Stimulated activated CD8-positive, alpha-beta memory T cell treated with anti-CD3 and anti-CD28 coated beads, Interleukin-12 subunit alpha, Interleukin-12 subunit beta, amount 100 ng/mL, for 24 hours (primary cell): ENCODE data around the gene TNS3.

ENCODE experiments used
- DNase-seq: peaks from one replicate; pipeline ENCODE4 v3.0.0-alpha.2; 2020; ENCODE audit errors: extremely low read depth

Gene TNS3

DNA sequence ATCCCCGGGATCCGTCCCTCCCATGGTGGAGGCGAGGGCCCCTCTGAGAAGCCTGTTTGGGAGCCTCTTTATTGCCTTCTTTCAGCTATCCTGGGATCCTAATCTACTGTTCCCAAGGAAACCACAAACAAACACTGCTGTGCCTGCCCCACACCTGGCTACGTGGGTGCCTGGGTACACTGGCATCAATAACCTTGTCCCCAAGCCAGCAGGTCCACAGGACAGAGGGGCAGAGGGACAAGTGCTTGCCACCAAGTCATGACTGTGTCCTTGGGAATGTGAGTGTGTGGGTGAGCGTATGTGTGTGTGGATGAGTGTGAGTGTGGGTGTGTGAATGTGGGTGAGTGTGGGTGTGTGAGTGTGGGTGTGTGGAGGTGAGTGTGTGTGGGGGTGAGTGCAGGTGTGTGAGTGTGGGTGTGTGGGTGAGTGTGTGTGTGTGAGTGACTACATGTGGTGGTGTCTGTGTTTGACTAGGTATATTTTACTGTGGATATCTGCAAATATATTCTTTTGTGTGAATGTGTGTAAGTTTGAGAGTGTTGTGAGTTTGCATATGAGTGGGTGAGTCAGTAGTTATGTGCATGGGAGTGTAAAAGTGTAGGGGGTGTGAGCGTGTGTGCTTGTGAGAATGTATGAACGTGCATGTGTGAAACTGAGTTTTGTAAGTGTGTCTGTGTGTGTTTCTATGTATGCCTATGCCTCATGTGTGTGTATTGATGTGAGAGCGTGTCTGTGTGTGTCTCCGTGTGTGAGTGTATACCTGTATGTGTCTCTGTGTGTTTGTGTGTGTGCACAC, 96.1 kb downstream of the TNS3 start:
- no peak for DNase-seq

DNA sequence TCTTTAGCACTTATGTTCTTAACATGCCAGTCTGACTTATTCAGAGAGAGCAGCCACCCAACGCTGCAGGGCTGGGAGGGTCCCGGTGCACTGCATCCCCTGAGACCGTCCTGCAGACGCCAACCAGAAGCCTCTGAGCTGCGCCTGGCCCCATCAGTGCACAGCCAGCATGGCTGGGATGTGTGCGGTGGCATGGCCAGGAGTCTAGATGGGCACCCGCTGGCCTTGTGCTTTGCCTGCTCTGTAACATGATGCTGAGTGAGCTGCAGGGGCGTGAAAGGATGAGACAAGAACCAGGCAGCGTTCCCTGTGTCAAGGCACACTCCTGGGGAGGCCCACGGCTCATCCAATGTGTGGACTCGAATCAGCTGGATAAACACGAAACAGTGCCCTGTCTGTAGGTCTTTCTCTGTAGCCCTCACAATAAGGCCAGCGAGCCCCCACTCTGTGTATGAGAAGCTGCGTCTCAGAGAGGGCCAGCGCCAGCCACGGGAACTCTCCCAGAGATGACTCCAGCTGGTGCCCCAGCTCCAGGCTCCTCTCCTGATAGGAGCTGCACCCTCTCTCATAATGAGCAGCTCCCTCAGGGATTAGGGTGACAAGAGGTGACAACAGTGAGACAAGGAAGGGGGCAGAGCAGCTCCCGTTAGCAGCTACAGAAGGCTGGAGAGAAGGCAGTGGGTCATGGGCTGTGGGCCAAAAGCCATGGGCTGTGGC, 96.8 kb downstream of the TNS3 start:
- DNase-seq: no peak

DNA sequence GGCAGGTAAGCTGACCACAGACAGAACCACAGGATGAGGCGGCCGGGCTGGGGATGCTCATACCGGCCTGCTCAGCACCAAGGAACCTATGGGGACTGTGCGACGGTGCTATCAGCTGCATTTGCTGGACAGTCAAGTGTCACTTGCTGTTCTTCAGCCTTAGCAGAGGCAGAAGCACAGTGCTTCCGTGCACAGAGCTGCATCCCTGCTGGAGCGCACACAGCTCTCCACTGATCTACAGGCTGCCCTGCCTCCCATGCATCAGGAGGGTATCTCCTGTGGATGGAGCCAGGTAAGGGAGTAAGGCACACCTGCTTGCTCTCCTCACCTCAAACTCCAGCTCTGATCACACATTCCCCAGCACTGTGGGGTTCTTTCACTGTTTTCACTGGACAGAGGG, 97.5 kb downstream of the TNS3 start:
- no peak for DNase-seq

DNA sequence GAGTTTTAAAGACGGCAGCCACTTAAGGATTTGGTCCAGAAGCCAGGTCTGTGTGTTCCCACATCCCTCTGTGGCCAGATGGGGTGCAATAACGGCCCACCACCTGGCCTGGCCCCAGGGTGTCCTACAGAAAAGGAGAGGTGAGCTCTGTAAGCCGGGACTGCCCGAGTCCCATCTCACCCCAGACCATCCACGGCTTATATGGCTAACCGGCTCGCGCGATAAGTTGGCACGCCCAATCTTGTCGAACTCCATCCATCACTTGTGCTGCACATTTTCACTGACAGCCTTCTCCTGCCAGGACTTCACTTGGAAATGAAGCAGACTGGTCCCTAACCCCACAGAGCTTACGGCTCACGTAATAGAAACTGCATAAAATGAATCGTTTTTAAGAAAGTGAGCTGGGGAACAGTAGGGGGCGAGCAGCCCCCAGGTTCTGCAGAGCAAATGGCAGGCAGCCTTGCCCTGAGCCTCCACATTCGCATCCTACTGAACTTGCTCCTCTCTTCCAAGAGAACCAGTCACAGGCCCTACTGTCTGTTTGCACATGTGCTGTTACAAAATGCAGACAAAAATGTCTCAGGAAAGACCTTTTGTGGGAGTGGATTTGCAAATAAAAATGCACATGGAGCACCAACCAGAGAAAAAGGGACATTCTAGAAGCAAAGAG, 98.2 kb downstream of the TNS3 start:
- no peak for DNase-seq

DNA sequence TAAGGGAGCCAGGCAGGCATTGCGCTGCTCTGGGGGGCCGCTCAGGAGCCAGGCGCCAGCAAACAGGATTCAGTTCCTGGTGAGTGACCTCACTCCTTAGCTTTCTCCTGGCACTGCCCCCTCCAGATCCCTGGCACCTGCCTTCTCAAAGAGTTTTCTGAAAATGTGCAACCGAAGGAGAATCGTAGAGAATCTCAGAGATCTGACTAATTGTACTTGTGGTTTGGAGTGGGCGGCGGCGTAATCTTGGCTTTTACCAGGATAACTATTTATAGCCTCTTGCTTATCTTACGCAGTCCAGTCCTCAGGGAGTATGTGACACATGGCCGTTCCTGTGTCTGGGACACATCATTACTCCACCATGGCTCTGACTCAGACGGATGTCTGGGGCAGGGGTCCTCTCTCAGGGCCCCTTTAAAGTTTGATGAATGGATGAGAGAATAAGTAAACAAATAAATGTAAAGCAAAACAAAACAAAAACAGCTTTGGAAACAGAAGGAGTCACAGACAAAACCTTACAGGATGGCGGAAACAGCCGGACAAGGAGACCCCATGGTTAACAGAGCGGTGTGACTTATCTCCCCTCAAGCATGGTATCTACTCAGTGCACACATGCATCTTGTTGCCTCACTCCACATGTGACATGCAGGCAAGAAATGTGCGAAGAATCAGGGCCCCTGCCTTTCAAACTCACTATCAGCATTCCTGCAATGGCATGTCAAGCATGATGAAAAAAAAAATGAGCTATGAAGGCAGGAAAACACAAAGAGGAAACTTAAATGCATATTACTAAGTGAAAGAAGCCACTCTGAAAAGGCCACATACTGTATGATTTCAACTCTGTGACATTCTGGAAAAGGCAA, 99.7 kb downstream of the TNS3 start:
- DNase-seq: no peak

DNA sequence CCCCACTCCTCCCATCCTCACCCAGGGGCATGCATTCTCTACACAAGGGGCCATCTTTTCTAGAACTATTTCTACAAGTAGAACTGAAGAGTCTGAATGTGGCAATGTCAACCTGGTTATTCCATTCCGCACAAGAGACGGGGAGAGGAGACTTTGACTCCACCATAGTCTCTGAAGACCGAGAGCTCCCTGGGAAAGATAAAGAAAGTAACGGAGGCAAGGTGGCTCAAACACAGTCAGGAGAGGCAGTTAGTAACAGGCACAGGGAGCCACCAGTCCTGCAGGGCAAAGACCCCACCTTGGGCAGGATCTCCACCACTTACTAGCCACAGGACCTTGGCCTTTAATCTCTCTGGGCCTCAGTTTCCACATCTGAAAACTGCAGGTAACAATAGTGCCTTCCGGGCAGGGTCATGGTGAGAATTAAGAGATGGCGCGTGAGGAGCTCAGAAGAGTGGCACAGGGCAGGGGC, 100.3 kb downstream of the TNS3 start:
- no peak for DNase-seq

DNA sequence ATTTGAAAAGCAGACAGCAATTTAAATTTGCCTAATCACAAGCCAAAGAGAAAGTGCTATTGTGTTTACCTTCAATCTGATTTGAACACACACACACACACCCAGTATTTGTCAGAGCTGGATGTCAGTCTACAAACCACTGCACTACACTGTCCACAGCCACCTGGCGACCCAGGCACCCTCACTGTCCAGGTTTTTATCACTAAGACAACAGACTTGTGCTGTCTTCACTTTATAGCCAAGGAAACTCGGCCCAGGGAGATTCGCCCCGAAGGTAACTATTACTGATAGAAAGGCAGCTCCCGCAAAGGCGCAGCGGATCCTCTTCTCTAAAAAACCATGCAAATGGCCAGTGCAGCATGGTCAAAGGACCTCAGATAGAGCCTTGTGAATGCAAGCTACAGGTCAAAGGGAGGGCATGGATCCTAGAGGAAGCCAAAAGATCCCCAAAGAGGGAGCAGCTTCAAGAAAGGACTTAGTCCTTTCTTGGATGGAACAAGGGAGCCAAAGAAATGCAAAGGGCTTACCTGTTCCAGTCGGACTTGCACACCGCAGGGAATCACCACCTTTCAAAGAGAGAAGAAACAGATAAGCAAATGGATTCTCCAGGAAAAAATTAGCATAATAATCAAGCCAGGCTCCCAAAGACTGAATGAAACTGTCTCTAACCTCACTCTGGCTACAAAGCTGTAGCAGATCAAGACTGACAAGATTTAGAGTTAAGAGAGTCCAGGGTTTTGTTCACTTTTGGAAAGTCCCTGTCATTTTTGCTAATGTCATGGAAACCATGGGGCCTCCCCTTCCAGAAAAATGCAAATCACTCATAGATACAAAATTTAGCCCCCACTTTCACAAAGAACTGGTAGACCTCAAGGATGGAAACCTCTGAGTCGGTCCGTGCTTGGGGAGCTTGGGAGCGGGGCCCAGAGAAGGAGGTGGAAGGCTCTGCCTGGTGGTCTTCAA, 101.1 kb downstream of the TNS3 start:
- no peak for DNase-seq

DNA sequence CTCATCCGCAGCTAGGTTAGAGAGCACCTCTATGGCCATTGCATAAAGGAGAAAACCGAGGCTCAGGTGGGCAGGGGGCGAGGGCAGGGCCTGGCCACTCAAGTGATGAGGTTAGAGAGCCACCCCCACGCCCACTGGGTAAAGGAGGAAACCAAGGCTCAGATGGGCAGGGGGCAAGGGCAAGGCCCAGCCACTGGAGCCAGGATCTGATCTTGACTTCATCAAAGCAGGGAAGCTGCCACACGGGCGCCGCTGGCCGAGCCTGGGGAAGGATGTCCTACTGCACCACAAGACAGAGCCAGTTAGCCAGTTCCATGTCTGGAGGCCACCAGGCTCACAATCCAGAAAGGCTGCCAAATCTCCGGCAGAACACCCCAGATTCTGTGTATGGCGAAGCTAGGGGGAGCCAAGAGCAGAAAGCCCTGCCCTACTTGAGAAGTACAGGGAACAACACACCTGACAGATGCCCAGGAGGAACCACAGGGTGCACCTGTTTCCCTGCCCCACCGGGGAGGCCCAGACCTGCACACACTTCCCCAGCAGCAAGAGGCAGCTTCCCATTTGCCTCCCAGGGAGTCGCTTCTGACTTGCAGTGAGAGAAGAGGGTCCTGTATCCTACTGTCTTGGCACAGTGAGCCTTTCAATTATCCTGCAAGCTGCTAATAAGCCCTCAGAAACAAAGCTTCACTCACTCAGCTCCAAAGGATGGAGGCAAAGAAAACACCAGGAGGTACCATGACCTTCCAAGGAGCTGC, 101.9 kb downstream of the TNS3 start:
- no peak for DNase-seq

DNA sequence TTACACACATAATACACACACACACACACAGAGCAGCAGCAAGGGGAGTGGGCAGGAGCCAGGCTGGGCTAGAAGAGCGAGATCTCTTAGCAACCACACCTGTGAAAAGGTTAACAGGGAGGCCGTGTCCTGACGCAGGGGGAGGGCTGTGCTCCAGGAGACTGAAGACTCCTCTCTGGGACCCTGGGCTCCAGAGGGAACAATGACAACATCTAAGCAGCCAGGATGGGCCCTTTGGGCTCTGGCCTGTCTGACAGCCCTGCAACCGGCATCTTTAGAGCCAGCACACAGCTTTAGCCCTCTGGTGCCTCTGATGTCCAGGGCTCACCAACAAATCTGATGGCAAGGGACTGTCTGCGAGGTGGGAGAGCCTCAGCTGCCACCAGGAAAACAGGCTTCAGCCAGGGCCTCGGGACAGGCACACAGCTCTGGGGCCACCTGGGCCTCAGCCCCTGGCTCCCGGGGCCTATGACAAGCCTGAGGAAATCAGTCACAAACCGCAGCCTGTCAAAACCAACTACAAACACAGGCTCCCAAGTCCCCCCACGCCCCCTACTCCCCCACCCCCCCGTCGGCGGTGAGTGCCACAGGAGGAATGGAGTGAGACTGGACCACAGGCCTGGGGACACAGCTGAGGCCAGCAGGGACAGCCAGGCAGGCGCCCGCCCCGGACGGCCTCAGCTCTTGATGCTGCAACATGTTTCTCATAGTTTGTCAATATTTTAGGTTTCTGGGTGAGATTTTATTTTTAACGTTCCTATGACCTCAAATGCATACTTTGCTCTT, 102.8 kb downstream of the TNS3 start:
- no peak for DNase-seq

DNA sequence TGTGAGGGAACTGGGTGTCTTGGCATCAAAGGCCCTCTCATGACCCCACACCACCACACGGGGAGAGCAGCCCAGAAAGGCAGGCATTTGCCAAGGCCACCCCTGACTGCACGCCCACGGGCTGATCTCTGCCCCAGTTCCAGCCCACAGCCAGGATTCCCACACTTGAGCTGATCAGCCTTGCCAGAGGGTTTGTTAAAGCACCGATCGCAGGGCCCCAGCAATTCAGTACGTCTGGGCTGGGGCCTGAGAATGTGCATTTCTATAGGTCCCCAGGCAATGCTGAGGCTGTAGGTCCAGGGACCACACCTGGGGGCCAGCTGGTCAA, 103.9 kb downstream of the TNS3 start:
- no peak for DNase-seq

DNA sequence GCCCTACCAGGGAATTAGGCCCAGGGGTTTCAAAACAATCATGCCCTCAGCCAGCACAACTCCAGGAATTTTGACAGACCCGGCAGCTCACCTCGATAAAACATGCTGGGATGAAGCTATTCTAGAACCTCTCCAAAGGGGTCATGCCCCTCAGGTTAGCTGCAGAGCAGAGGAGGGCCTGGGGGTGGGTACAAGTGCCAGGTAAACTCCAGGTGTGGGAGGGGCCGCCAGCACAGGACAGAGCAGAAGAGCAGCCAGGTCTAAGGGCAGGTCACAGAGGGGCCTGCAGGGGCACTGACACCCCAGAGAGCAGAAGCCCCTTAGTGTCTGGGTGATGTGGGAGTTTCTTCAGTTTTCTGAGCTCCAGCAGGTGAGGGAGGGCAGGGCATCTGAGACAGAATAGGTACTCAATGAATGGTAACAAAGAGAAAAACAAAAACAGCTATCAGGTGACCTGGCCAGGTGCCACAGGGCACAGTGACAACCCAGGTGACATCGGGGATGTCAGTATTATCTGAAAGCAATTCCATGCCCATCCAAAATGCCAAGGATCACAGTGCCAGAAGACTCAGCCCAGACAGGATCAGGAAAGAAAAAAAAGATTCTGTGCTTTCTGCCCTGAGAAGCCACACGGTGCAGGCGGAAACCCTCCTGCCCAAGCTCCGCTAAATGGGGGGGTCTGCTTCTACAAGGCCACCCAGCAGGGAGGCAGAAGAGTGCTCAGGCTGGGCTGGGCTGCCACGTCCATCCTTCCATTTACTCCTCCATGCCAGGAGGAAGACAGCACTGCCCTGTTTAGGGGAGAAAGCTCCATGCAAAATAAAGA, 104.5 kb downstream of the TNS3 start:
- DNase-seq: no peak

DNA sequence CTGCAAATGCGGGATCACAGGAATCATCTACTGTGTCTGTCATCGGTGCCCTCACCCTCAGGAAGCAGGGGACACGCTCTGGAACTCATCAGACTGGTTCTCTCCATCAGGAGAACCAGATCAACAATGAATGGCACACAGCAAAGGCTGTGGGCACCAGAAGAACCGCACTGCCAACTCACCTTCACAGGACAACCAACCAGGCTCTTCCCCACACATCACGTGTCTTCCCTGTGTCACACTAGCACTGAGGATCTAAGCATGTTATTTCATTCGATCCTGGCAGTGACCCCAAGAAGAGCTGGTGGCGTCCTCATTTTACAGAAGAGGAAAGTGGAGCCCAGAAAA, 106.1 kb downstream of the TNS3 start:
- no peak for DNase-seq

DNA sequence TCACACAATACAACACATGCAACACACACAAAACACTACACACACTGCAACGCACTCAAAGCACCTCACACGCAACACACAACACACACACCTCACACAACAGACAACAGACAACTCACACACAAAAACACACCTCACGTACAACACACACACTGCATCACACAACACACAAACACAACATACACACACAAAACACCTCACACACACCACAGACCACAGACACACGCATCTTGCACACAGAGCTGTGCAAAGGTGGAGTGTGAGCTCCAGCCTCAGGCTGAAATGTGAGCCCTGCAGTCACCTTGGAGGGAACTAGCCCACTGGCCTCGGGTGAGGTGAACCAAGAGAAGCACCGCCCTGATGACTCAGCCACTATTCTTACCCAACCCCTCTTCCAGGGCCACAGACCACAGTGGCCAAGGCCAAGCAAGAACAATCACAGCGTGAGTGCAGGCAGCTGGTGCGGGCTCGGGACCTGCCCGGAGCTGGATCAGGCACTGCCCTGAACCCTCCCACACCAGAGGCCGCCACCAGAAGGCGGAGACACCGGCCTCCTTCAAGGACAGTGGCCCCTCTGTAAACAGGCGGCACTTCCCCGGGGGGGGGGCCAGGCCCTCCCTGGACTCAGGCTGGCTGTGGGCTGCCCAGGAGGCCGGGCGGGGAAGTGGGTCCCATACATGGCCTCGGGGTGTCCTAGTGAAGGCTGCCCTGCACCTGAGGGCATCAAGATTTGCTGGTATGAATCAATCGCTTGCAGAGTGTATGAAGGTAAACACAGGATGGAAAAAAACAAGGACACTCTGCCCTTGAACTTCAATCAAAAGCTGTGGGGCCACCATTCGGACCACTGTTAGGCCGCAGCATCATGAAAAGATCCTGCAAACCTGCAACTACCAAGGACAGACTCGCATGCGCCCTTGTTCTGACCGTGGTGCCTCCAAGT, 106.7 kb downstream of the TNS3 start:
- no peak for DNase-seq

DNA sequence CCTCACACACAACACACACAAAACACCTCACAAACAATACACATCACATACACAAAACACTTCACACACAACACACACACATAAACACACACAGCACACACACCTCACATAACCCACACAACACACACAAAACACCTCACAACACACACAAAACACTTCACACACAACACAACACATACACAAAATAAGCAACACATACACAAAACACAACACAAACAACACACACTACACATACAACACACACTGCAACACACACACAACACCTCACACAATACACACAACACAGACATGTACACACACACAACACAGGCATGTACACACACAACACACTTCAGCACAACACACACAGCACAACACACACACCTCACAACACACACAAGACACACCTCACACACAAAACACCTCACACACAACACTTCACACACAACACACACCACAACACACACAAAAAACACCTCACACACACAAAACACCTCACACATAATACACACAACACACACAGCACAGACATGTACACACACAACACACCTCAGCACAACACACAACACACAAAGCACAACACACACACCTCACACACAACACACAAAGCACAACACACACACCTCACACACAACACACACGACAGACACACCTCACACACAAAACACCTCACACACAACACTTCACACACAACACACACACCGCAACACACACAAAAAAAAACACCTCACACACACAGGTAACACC, 107.5 kb downstream of the TNS3 start:
- no peak for DNase-seq

DNA sequence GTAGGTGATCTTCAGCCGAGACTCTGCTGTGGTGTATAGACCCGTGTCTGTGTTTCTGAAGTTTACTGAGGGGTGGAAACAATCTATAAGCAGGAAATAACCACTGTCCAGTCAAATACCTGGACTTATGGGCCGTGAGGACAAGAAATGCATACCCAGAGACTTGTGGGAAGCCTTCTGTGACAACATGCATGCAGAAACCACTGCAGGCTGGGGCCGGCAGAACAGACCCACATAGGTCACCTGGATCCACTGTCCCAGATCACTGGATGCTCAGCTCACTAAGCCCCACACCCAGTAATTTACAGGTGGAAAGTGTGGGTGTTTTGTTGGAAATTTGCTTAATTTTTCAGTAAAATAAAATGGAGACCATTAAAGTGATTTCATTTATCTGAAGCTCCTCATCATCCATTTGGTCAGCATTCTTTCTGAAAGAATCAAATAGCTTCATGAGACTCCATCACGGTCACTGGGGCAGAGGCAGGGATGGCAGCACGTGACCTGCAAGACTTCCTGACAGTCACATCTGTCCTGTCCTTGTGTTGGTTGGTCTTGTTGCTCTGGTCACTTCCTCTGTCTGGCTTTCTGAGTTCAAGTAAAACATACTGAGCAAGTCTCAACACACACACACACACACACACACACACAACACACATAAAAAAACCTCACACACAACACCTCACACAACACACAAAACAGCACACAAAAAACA, 108.3 kb downstream of the TNS3 start:
- no peak for DNase-seq
